HEK293T (cell line): ENCODE results near the gene MZT2B.
"Not testable (repeated sequence)": the region's sequence is repeated elsewhere in the genome, so short reads cannot be mapped to it uniquely, and the experiment has no call there.

ENCODE experiments used
- CTCF ChIA-PET: fragments of 350-600 bp; formaldehyde crosslinking; extraction: SDS; loops from one replicate; lab custom pipeline; 2021; ENCODE audit warnings: antibody characterized with exemption, inconsistent platforms; lab: Yijun Ruan, JAX
- POLR2A ChIA-PET: fragments of 350-600 bp; formaldehyde crosslinking; extraction: SDS; loops from one replicate; lab custom pipeline; 2020; ENCODE audit warnings: antibody characterized with exemption, inconsistent platforms; lab: Yijun Ruan, JAX
- DNase-seq: peaks from one replicate; pipeline ENCODE4 v3.0.0; 2012; ENCODE audit warnings: mixed read lengths; ENCODE audit errors: extremely low spot score
- ARNT ChIP-seq: fragments of 450-650 bp; IDR thresholded peaks from 2 replicates; pipeline ENCODE4 v1.6.1; 2017; ENCODE audit warnings: mild to moderate bottlenecking
- BHLHE40 ChIP-seq: fragments of 450-650 bp; IDR thresholded peaks from 2 replicates; pipeline ENCODE4 v1.6.1; 2016; ENCODE audit warnings: mild to moderate bottlenecking, moderate library complexity, borderline replicate concordance
- CTBP1 ChIP-seq: fragments of 450-650 bp; IDR thresholded peaks from 2 replicates; pipeline ENCODE4 v1.6.1; 2016; ENCODE audit warnings: borderline replicate concordance
- ELF4 ChIP-seq: fragments of 450-650 bp; IDR thresholded peaks from 2 replicates; pipeline ENCODE4 v1.6.1; 2017; ENCODE audit warnings: antibody characterized with exemption
- FOXA1 ChIP-seq: fragments of 450-650 bp; IDR thresholded peaks from 2 replicates; pipeline ENCODE4 v1.6.1; 2016; ENCODE audit warnings: mild to moderate bottlenecking
- FOXK2 ChIP-seq: fragments of 450-650 bp; IDR thresholded peaks from 2 replicates; pipeline ENCODE4 v1.6.1; 2016; ENCODE audit warnings: mild to moderate bottlenecking
- FOXM1 ChIP-seq: fragments of 450-650 bp; IDR thresholded peaks from 2 replicates; pipeline ENCODE4 v1.6.1; 2017; ENCODE audit warnings: mild to moderate bottlenecking, borderline replicate concordance
- HDGF ChIP-seq: fragments of 450-650 bp; IDR thresholded peaks from 2 replicates; pipeline ENCODE4 v1.6.1; 2017; ENCODE audit warnings: antibody characterized with exemption, borderline replicate concordance
- L3MBTL2 ChIP-seq: fragments of 450-650 bp; conservative IDR thresholded peaks from 2 replicates; pipeline ENCODE4 v1.6.1; 2016; ENCODE audit warnings: mild to moderate bottlenecking
- LEF1 ChIP-seq: fragments of 450-650 bp; IDR thresholded peaks from 2 replicates; pipeline ENCODE4 v1.6.1; 2017; ENCODE audit warnings: mild to moderate bottlenecking, borderline replicate concordance
- NFRKB ChIP-seq: fragments of 450-650 bp; IDR thresholded peaks from 2 replicates; pipeline ENCODE4 v1.6.1; 2016; ENCODE audit warnings: mild to moderate bottlenecking, moderate library complexity
- PKNOX1 ChIP-seq: fragments of 450-650 bp; IDR thresholded peaks from 2 replicates; pipeline ENCODE4 v1.6.1; 2016
- SP1 ChIP-seq: fragments of 450-650 bp; IDR thresholded peaks from 2 replicates; pipeline ENCODE4 v1.6.1; 2017
- SUZ12 ChIP-seq: fragments of 450-650 bp; IDR thresholded peaks from 2 replicates; pipeline ENCODE4 v1.6.1; 2016; ENCODE audit warnings: mild to moderate bottlenecking
- TARDBP ChIP-seq: fragments of 450-650 bp; IDR thresholded peaks from 2 replicates; pipeline ENCODE4 v1.6.1; 2016
- ZNF384 ChIP-seq: fragments of 450-650 bp; IDR thresholded peaks from 2 replicates; pipeline ENCODE4 v1.6.1; 2016

Gene MZT2B

GRCh38 chr2:130162968-130163367 lies 19.1 kb upstream of the MZT2B start:
- TF ChIP-seq SP1 = no peak
- no peak for TF ChIP-seq LEF1
- TF ChIP-seq FOXK2 = no peak
- TF ChIP-seq HDGF = no peak
- TF ChIP-seq ELF4 = no peak
- no peak for TF ChIP-seq ZNF384
- TF ChIP-seq SUZ12 = no peak
- no peak for TF ChIP-seq PKNOX1
- TF ChIP-seq L3MBTL2 = no peak
- no peak for TF ChIP-seq NFRKB
- no peak for TF ChIP-seq TARDBP
- TF ChIP-seq FOXA1 = no peak
- TF ChIP-seq BHLHE40 = no peak
- no peak for TF ChIP-seq CTBP1
- no peak for TF ChIP-seq FOXM1
- TF ChIP-seq ARNT = no peak
- no peak for DNase-seq
- ChIA-PET POLR2A (no interaction called here), CTCF (no interaction called here)

- no peak for TF ChIP-seq FOXM1
- POLR2A ChIA-PET = no interaction called here
These were observed 16.6 kb upstream of the MZT2B start for GRCh38 chr2:130165293-130166016.

GRCh38 chr2:130166611-130167010 lies 15.5 kb upstream of the MZT2B start:
- POLR2A ChIA-PET, CTCF ChIA-PET, DNase-seq: not testable (repeated sequence)

More at GRCh38 chr2:130165293-130166016, 16.6 kb upstream of the MZT2B start:
- CTCF ChIA-PET = no interaction called here
- no peak for DNase-seq

- DNase-seq, CTCF ChIA-PET, POLR2A ChIA-PET: not testable (repeated sequence)
These were observed 12.9 kb upstream of the MZT2B start for GRCh38 chr2:130169163-130169562.

GRCh38 chr2:130169896-130170295 lies 12.2 kb upstream of the MZT2B start:
- TF ChIP-seq FOXA1 (no peak), FOXK2 (no peak), BHLHE40 (no peak), CTBP1 (no peak), SP1 (no peak), PKNOX1 (no peak), LEF1 (no peak), ELF4 (no peak), ARNT (no peak), SUZ12 (no peak), HDGF (no peak), TARDBP (no peak), FOXM1 (no peak), L3MBTL2 (no peak), NFRKB (no peak), ZNF384 (no peak)
- CTCF ChIA-PET = interaction anchor here (0.6 kb wide), 1 partner anchor 141 kb away, joined by 3 read pairs; no protein-coding TSS in a partner anchor
- POLR2A ChIA-PET = no interaction called here
- no peak for DNase-seq

- DNase-seq, CTCF ChIA-PET, POLR2A ChIA-PET: not testable (repeated sequence)
These were observed 7.2 kb upstream of the MZT2B start for GRCh38 chr2:130174866-130175265.

- not testable (repeated sequence) for DNase-seq
- ChIA-PET POLR2A (interaction anchor here (0.8 to 2.5 kb wide), 6 partner anchors 135 to 301 kb away, joined by 3 to 17 read pairs (median 3); partner anchors contain the start of gene IMP4), CTCF (interaction anchor here (0.6 to 0.8 kb wide), 2 partner anchors 150 to 272 kb away, joined by 3 to 4 read pairs; no protein-coding TSS in a partner anchor)
These were observed 1.4 kb upstream of the MZT2B start for GRCh38 chr2:130180404-130181324.
